H9 (cell line): ENCODE measurements around the gene CDH13. TPM values are rescaled to one million over a fixed set of nuclear protein-coding genes. Genes with fewer than 3 reads are reported as not detected.

ENCODE experiments used
- DNase-seq: peaks from one replicate; pipeline ENCODE4 v3.0.0-alpha.2; 2017
- H2AFZ ChIP-seq: one replicate; pipeline ENCODE4 v1.6.1; 2013; ENCODE audit warnings: mild to moderate bottlenecking, low read length, control low read depth, moderate library complexity
- H2AK5ac ChIP-seq: 2 replicates; pipeline ENCODE4 v1.6.1; 2013; ENCODE audit warnings: low read length, control low read depth, mixed read lengths; ENCODE audit not compliant: insufficient read length
- H2BK120ac ChIP-seq: one replicate; pipeline ENCODE4 v1.6.1; 2013; ENCODE audit warnings: low read depth, mild to moderate bottlenecking, low read length, control low read depth, inconsistent platforms; ENCODE audit not compliant: poor library complexity, severe bottlenecking
- H2BK12ac ChIP-seq: 2 replicates; pipeline ENCODE4 v1.6.1; 2013; ENCODE audit warnings: low read length, control low read depth, mixed read lengths, low read depth; ENCODE audit not compliant: insufficient read length
- H2BK15ac ChIP-seq: 2 replicates; pipeline ENCODE4 v1.6.1; 2013; ENCODE audit warnings: low read depth, low read length, control low read depth
- H2BK20ac ChIP-seq: one replicate; pipeline ENCODE4 v1.6.1; 2013; ENCODE audit warnings: low read depth, mild to moderate bottlenecking, low read length, control low read depth, inconsistent platforms; ENCODE audit not compliant: poor library complexity, severe bottlenecking
- H2BK5ac ChIP-seq: 2 replicates; pipeline ENCODE4 v1.6.1; 2013; ENCODE audit warnings: low read length, control low read depth, mixed read lengths; ENCODE audit not compliant: insufficient read length
- H3K14ac ChIP-seq: 2 replicates; pipeline ENCODE4 v1.6.1; 2013; ENCODE audit warnings: low read length, control low read depth; ENCODE audit not compliant: insufficient read depth
- H3K18ac ChIP-seq: 2 replicates; pipeline ENCODE4 v1.6.1; 2013; ENCODE audit warnings: low read depth, mild to moderate bottlenecking, mixed read lengths, low read length, control low read depth; ENCODE audit not compliant: insufficient read length
- H3K23ac ChIP-seq: 2 replicates; pipeline ENCODE4 v1.6.1; 2013; ENCODE audit warnings: low read length, control low read depth, mixed read lengths, low read depth; ENCODE audit not compliant: insufficient read length
- H3K23me2 ChIP-seq: 2 replicates; pipeline ENCODE4 v1.6.1; 2013; ENCODE audit warnings: low read depth, mild to moderate bottlenecking, mixed read lengths, low read length, control low read depth; ENCODE audit not compliant: insufficient read length, poor library complexity, severe bottlenecking
- H3K27ac ChIP-seq: 2 replicates; pipeline ENCODE4 v1.5.1; 2013; ENCODE audit warnings: low read length, control low read depth, mixed read lengths, low read depth; ENCODE audit not compliant: insufficient read length
- H3K27me3 ChIP-seq: 2 replicates; pipeline ENCODE4 v1.6.1; 2013; ENCODE audit warnings: low read length, control low read depth, inconsistent platforms; ENCODE audit not compliant: insufficient read depth
- H3K4ac ChIP-seq: 2 replicates; pipeline ENCODE4 v1.6.1; 2013; ENCODE audit warnings: low read depth, mild to moderate bottlenecking, control low read depth, inconsistent platforms, low read length, moderate library complexity
- H3K4me1 ChIP-seq: 2 replicates; pipeline ENCODE4 v1.6.1; 2013; ENCODE audit warnings: low read length, control low read depth, inconsistent platforms; ENCODE audit not compliant: insufficient read depth
- H3K4me2 ChIP-seq: 2 replicates; pipeline ENCODE4 v1.6.1; 2013; ENCODE audit warnings: low read length, control low read depth, mixed read lengths; ENCODE audit not compliant: insufficient read length, insufficient read depth
- H3K56ac ChIP-seq: 2 replicates; pipeline ENCODE4 v1.6.1; 2013; ENCODE audit warnings: low read depth, mild to moderate bottlenecking, mixed read lengths, low read length, control low read depth; ENCODE audit not compliant: insufficient read length
- H3K79me1 ChIP-seq: 2 replicates; pipeline ENCODE4 v1.6.1; 2013; ENCODE audit warnings: low read depth, mild to moderate bottlenecking, moderate library complexity, low read length, control low read depth, inconsistent platforms; ENCODE audit not compliant: insufficient read depth, poor library complexity, severe bottlenecking
- H3K79me2 ChIP-seq: 2 replicates; pipeline ENCODE4 v1.6.1; 2013; ENCODE audit warnings: low read length, control low read depth, inconsistent platforms; ENCODE audit not compliant: insufficient read depth
- H3K9ac ChIP-seq: 2 replicates; pipeline ENCODE4 v1.6.1; 2013; ENCODE audit warnings: low read length, control low read depth, mixed read lengths; ENCODE audit not compliant: insufficient read length; ENCODE audit errors: extremely low read depth
- H3K9me3 ChIP-seq: one replicate; pipeline ENCODE4 v1.6.1; 2013; ENCODE audit warnings: low read depth, low read length, inconsistent platforms; ENCODE audit not compliant: control insufficient read depth
- H3T11ph ChIP-seq: one replicate; pipeline ENCODE4 v1.6.1; 2013; ENCODE audit warnings: mild to moderate bottlenecking, low read length, control low read depth, inconsistent platforms
- H4K20me1 ChIP-seq: one replicate; pipeline ENCODE4 v1.6.1; 2013; ENCODE audit not compliant: control insufficient read depth, insufficient read length, insufficient read depth
- H4K5ac ChIP-seq: 2 replicates; pipeline ENCODE4 v1.6.1; 2013; ENCODE audit warnings: low read depth, mild to moderate bottlenecking, mixed read lengths, low read length, control low read depth; ENCODE audit not compliant: insufficient read length
- H4K8ac ChIP-seq: replicated peaks from 2 replicates; pipeline ENCODE4 v1.6.1; 2013; ENCODE audit warnings: low read length, control low read depth, mixed read lengths, low read depth; ENCODE audit not compliant: insufficient read length
- H4K91ac ChIP-seq: 2 replicates; pipeline ENCODE4 v1.6.1; 2013; ENCODE audit warnings: low read depth, mild to moderate bottlenecking, moderate library complexity, mixed read lengths, low read length, control low read depth; ENCODE audit not compliant: insufficient read length
- H3K27ac Mint-ChIP-seq, 3 experiments: 2 replicates in 2 of 3; 3 replicates in 1 of 3; pipeline ENCODE4 v1.8.0; 2020 to 2021; ENCODE audit warnings: mixed read lengths in 3 of 3, mild to moderate bottlenecking in 1 of 3, moderate library complexity in 1 of 3
- H3K27me3 Mint-ChIP-seq: 2 replicates; pipeline ENCODE4 v1.8.0; 2021; ENCODE audit warnings: low read depth, mild to moderate bottlenecking, moderate library complexity, mixed read lengths
- H3K36me3 Mint-ChIP-seq, 3 experiments: 2 replicates in 2 of 3; 3 replicates in 1 of 3; pipeline ENCODE4 v1.8.0; 2020 to 2021; ENCODE audit warnings: low read depth in 3 of 3, mixed read lengths in 3 of 3; ENCODE audit not compliant: insufficient read depth in 1 of 3
- H3K4me1 Mint-ChIP-seq, 2 experiments: 2 replicates each; pipeline ENCODE4 v1.8.0; 2020; ENCODE audit warnings: mixed read lengths in 2 of 2
- H3K4me3 Mint-ChIP-seq, 2 experiments: 2 replicates in 1 of 2; 3 replicates in 1 of 2; pipeline ENCODE4 v1.8.0; 2020 to 2021; ENCODE audit warnings: mild to moderate bottlenecking in 2 of 2, mixed read lengths in 2 of 2, moderate library complexity in 1 of 2
- H3K9me3 Mint-ChIP-seq, 2 experiments: 2 replicates in 1 of 2; 3 replicates in 1 of 2; pipeline ENCODE4 v1.8.0; 2020; ENCODE audit warnings: mild to moderate bottlenecking in 2 of 2, mixed read lengths in 2 of 2, moderate library complexity in 1 of 2
- WGBS: extraction: QIAGEN DNeasy Blood & Tissue Kit; methylation state at CpG from one replicate; pipeline ENCODE4 v1.1.7; 2013; ENCODE audit warnings: missing lambda C conversion rate, low lambda C conversion rate, mixed read lengths; ENCODE audit not compliant: insufficient read length; ENCODE audit errors: extremely low coverage; 5-methylcytosine and 5-hydroxymethylcytosine counted together
- total RNA-seq: library from RNA; stranded (reverse); gene quantifications from 2 replicates; pipeline ENCODE4 v1.2.1, GENCODE V29; 2021
- TF ChIP-seq, protein P1 (sequence below): fragments of 200-600 bp; sonication (generic); conservative IDR thresholded peaks from 3 replicates; pipeline ENCODE4 v1.8.0; 2021; ENCODE audit warnings: antibody characterized with exemption, mild to moderate bottlenecking

The CDH13 gene
- total RNA-seq, 1 experiment from 2014 or later, result 1.5 TPM

DNA sequence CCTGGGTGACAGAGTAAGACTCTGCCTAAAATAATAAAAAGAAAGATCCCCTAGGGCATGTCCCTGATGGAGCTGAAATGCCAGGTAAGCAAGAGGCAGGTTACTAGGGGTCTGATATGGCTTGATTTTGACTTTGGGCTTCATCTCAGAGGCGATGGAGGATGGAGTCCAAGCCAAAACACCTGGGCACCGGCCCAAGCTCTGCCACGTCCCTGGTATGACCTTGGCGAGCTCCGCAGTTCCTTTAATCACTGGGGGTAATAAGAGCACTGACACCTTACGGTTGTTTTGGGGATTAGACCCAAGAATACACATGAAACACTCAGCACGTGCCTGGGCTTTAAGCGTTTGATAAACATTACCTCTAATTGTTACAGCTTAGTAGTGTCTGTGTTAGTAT is 830.2 kb downstream of the CDH13 start:
- TF ChIP-seq, protein P1, sequence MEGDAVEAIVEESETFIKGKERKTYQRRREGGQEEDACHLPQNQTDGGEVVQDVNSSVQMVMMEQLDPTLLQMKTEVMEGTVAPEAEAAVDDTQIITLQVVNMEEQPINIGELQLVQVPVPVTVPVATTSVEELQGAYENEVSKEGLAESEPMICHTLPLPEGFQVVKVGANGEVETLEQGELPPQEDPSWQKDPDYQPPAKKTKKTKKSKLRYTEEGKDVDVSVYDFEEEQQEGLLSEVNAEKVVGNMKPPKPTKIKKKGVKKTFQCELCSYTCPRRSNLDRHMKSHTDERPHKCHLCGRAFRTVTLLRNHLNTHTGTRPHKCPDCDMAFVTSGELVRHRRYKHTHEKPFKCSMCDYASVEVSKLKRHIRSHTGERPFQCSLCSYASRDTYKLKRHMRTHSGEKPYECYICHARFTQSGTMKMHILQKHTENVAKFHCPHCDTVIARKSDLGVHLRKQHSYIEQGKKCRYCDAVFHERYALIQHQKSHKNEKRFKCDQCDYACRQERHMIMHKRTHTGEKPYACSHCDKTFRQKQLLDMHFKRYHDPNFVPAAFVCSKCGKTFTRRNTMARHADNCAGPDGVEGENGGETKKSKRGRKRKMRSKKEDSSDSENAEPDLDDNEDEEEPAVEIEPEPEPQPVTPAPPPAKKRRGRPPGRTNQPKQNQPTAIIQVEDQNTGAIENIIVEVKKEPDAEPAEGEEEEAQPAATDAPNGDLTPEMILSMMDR, result no peak
- no peak overlapping the region for H2BK20ac ChIP-seq
- Mint-ChIP-seq H3K36me3 (no peaks in the 10 kb centered on the region), H3K27me3 (peaks cover 2% of the 10 kb centered on the region; the same call in 1 of the 2 replicates), H3K27ac (no peak overlapping the region), H3K4me3 (no peak overlapping the region), H3K9me3 (no peaks in the 10 kb centered on the region), H3K4me1 (no peaks in the 10 kb centered on the region)
- H3T11ph ChIP-seq, result no peak overlapping the region
- no peak overlapping the region for H2BK15ac ChIP-seq
- no peaks in the 10 kb centered on the region for H3K27me3 ChIP-seq
- H3K9ac ChIP-seq, result no peak overlapping the region
- no peaks in the 10 kb centered on the region for H3K4me1 ChIP-seq
- no peak overlapping the region for H2BK5ac ChIP-seq
- H3K56ac ChIP-seq, result no peak overlapping the region
- WGBS, result no CpG with 5 or more reads among the region's 8 CpGs
- H3K79me1 ChIP-seq, result no peaks in the 10 kb centered on the region
- H3K79me2 ChIP-seq, result no peaks in the 10 kb centered on the region
- H2BK120ac ChIP-seq, result no peak overlapping the region
- no peak overlapping the region for H4K8ac ChIP-seq
- no peaks in the 10 kb centered on the region for H4K20me1 ChIP-seq
- no peak overlapping the region for H3K4me2 ChIP-seq
- no peaks in the 10 kb centered on the region for H3K23me2 ChIP-seq
- H4K5ac ChIP-seq, result no peak overlapping the region
- no peak for DNase-seq
- H3K4ac ChIP-seq, result no peak overlapping the region
- H3K9me3 ChIP-seq, result no peaks in the 10 kb centered on the region
- H2AK5ac ChIP-seq, result no peak overlapping the region
- H2AFZ ChIP-seq, result no peak overlapping the region
- H4K91ac ChIP-seq, result no peak overlapping the region
- H3K14ac ChIP-seq, result no peak overlapping the region
- H3K18ac ChIP-seq, result no peak overlapping the region
- H3K27ac ChIP-seq, result no peak overlapping the region
- H2BK12ac ChIP-seq, result no peak overlapping the region
- no peak overlapping the region for H3K23ac ChIP-seq
